ENCODE results near the gene ETV5. TPM values are rescaled to one million over a fixed set of nuclear protein-coding genes. Genes with fewer than 3 reads are reported as not detected.

The ETV5 gene
- polyA plus RNA-seq, 3 donors, result 0.07 to 1.2 (median 0.88) TPM

- H3K27ac ChIP-seq (ENCODE audit: low read depth in 1 of 2, low read length in 2 of 2), result no peak overlapping the region
- WGBS (ENCODE audit: insufficient coverage), result 19% methylated on average over 2 of the region's 4 CpGs
- H3K9me3 ChIP-seq (replicated peaks in 1 of 2; ENCODE audit: control insufficient read depth in 1 of 2, insufficient read depth in 1 of 2, low read length in 2 of 2), result no peaks in the 10 kb centered on the region
- no peaks in the 10 kb centered on the region for H3K79me2 ChIP-seq (ENCODE audit: insufficient read depth, low read length)
- H3K36me3 ChIP-seq (replicated peaks in 1 of 2; ENCODE audit: control insufficient read depth in 1 of 2, insufficient read depth in 2 of 2, low read length in 2 of 2), result no peaks in the 10 kb centered on the region
- peaks cover 0 to 7% of the 10 kb centered on the region in 2 donors for H3K4me1 ChIP-seq (ENCODE audit: control insufficient read depth in 1 of 2, insufficient read depth in 2 of 2, low read length in 2 of 2)
- intact Hi-C loops (cut with micrococcal nuclease), result no loop called here
- no peak overlapping the region for H3K4me3 ChIP-seq (replicated peaks in 1 of 3; ENCODE audit: low read depth in 2 of 3, low read length in 3 of 3)
- H3K36me3 Mint-ChIP-seq, result no peaks in the 10 kb centered on the region
- H4K20me1 ChIP-seq (ENCODE audit: insufficient read depth, low read length), result no peaks in the 10 kb centered on the region
- H3K4me1 Mint-ChIP-seq, result peaks cover 16% of the 10 kb centered on the region
- H3K4me3 Mint-ChIP-seq, result no peak overlapping the region
- no peak overlapping the region for H2AFZ ChIP-seq (ENCODE audit: insufficient read depth, low read depth, low read length, poor library complexity, severe bottlenecking)
- no peak overlapping the region for H3K27ac Mint-ChIP-seq
- no peak overlapping the region for H3K4me2 ChIP-seq (replicated peaks; ENCODE audit: extremely low read depth, low read length, poor library complexity, severe bottlenecking)
- DNase-seq, result peak in 2 of 3 donors; percentile 6 to 33
- TF ChIP-seq CTCF (IDR thresholded peaks at IDR 0.05), result no peak
- H3K27me3 Mint-ChIP-seq (ENCODE audit: low read depth in 3 of 3), result peaks cover 3 to 5% (median 4%) of the 10 kb centered on the region in 3 donors
- H3K9me3 Mint-ChIP-seq, result peaks cover 0 to 2% (median 0%) of the 10 kb centered on the region in 7 donors
- H3K9ac ChIP-seq (ENCODE audit: insufficient read depth, low read length, poor library complexity, severe bottlenecking), result no peak overlapping the region
- no peaks in the 10 kb centered on the region for H3K27me3 ChIP-seq (ENCODE audit: control insufficient read depth in 2 of 2, insufficient read depth in 2 of 2, low read length in 2 of 2)
Observed at GRCh38 chr3:186057594-186057993, 51.3 kb downstream of the ETV5 start.

GRCh38 chr3:186054792-186055352, 54.0 kb downstream of the ETV5 start:
- Mint-ChIP-seq H3K9me3 (no peaks in the 10 kb centered on the region), H3K36me3 (no peaks in the 10 kb centered on the region), H3K4me3 (no peak overlapping the region), H3K27me3 (ENCODE audit: low read depth in 3 of 3) (no peaks in the 10 kb centered on the region), H3K4me1 (peaks cover 9% of the 10 kb centered on the region), H3K27ac (peak overlapping the region in 1 of 7 donors; percentile 56)
- 100% methylated on average over 4 of the region's 8 CpGs for WGBS (ENCODE audit: insufficient coverage)
- Histone ChIP-seq H2AFZ (ENCODE audit: insufficient read depth, low read depth, low read length, poor library complexity, severe bottlenecking) (no peak overlapping the region), H3K27ac (ENCODE audit: low read depth in 1 of 2, low read length in 2 of 2) (no peak overlapping the region), H4K20me1 (ENCODE audit: insufficient read depth, low read length) (no peaks in the 10 kb centered on the region), H3K4me2 (replicated peaks; ENCODE audit: extremely low read depth, low read length, poor library complexity, severe bottlenecking) (no peak overlapping the region), H3K27me3 (ENCODE audit: control insufficient read depth in 2 of 2, insufficient read depth in 2 of 2, low read length in 2 of 2) (no peaks in the 10 kb centered on the region), H3K36me3 (replicated peaks in 1 of 2; ENCODE audit: control insufficient read depth in 1 of 2, insufficient read depth in 2 of 2, low read length in 2 of 2) (no peaks in the 10 kb centered on the region), H3K9ac (ENCODE audit: insufficient read depth, low read length, poor library complexity, severe bottlenecking) (no peak overlapping the region), H3K4me3 (replicated peaks in 1 of 3; ENCODE audit: low read depth in 2 of 3, low read length in 3 of 3) (no peak overlapping the region), H3K79me2 (ENCODE audit: insufficient read depth, low read length) (no peaks in the 10 kb centered on the region), H3K4me1 (ENCODE audit: control insufficient read depth in 1 of 2, insufficient read depth in 2 of 2, low read length in 2 of 2) (peaks cover 0 to 7% of the 10 kb centered on the region in 2 donors), H3K9me3 (replicated peaks in 1 of 2; ENCODE audit: control insufficient read depth in 1 of 2, insufficient read depth in 1 of 2, low read length in 2 of 2) (no peaks in the 10 kb centered on the region)
- TF ChIP-seq CTCF (IDR thresholded peaks at IDR 0.05), result no peak
- DNase-seq, result no peak
- intact Hi-C loops (cut with micrococcal nuclease), result no loop called here

All from CD14-positive monocyte (primary cell).